Measurements from ENCODE around the gene TMEM39B. TPM values are rescaled to one million over a fixed set of nuclear protein-coding genes. Genes with fewer than 3 reads are reported as not detected.

TMEM39B gene
- total and polyA plus RNA-seq, 7 donors: 4.7 to 11.5 (median 7.2) TPM

- H3K36me3 ChIP-seq (ENCODE audit: insufficient read depth in 1 of 2, low read depth in 1 of 2): peaks cover 0 to 27% of the 10 kb centered on the region in 2 donors
- no peaks in the 10 kb centered on the region for H3K27me3 ChIP-seq (ENCODE audit: insufficient read depth in 3 of 3, low read length in 2 of 3)
- H3K4me3 ChIP-seq: no peak overlapping the region
- H3K27ac ChIP-seq: no peak overlapping the region
- peaks cover 11% of the 10 kb centered on the region for H3K4me1 ChIP-seq
- 89 to 93% (median 90%) methylated on average over 1 of the region's 1 CpG for WGBS, 3 donors
- H3K9me3 ChIP-seq: no peaks in the 10 kb centered on the region
- intact Hi-C loops (cut with DNase I): loop anchor here in 1 of 2 donors (5.0 kb wide), 1 partner anchor 77 kb away; no protein-coding TSS in a partner anchor
- DNase-seq: no peak
- ATAC-seq: no peak
- TF ChIP-seq CTCF (IDR thresholded peaks at IDR 0.05): no peak
These were observed 32.6 kb downstream of the TMEM39B start for GRCh38 chr1:32105338-32105737.

GRCh38 chr1:32106663-32107275 is 34.0 kb downstream of the TMEM39B start:
- ATAC-seq: no peak
- 89 to 92% (median 92%) methylated on average over 9 of the region's 9 CpGs for WGBS, 3 donors
- no peak for DNase-seq
- no peak for TF ChIP-seq CTCF (IDR thresholded peaks at IDR 0.05)
- Histone ChIP-seq H3K4me1 (peaks cover 25% of the 10 kb centered on the region), H3K4me3 (peak overlapping the region; percentile 99), H3K27me3 (ENCODE audit: insufficient read depth in 3 of 3, low read length in 2 of 3) (no peaks in the 10 kb centered on the region), H3K9me3 (no peaks in the 10 kb centered on the region), H3K36me3 (ENCODE audit: insufficient read depth in 1 of 2, low read depth in 1 of 2) (peaks cover 0 to 13% of the 10 kb centered on the region in 2 donors), H3K27ac (no peak overlapping the region)
- intact Hi-C loops (cut with DNase I): loop anchor here (2.0 to 5.0 kb wide), 2 partner anchors 34 to 76 kb away; partner anchors contain the start of gene TMEM39B (in 2 of the 2)

GRCh38 chr1:32107742-32108661 is 35.3 kb downstream of the TMEM39B start, which contains the start of gene KPNA6:
TSS of gene KPNA6 (plus strand) at chr1:32108056. CDS start at chr1:32108131, 75 bp downstream.
- Histone ChIP-seq H3K4me3 (peak within 1 kb of the TSS; percentile 99), H3K9me3 (no peaks in the 10 kb centered on the region), H3K27ac (peak within 1 kb of the TSS; percentile 94), H3K27me3 (ENCODE audit: insufficient read depth in 3 of 3, low read length in 2 of 3) (no peaks in the 10 kb centered on the region), H3K4me1 (peaks cover 28% of the 10 kb centered on the region), H3K36me3 (ENCODE audit: insufficient read depth in 1 of 2, low read depth in 1 of 2) (peaks cover 0 to under 1% of the 10 kb centered on the region in 2 donors)
- DNase-seq (peak; percentile 91 to 93), ATAC-seq (peak; percentile 91 to 92 (median 91))
- no peak for TF ChIP-seq CTCF (IDR thresholded peaks at IDR 0.05)
- WGBS, 3 donors: 0 to 1% (median 0%) methylated on average over 45 of the region's 45 CpGs
- intact Hi-C loops (cut with DNase I): loop anchor here (2.0 to 5.0 kb wide), 2 partner anchors 35 to 74 kb away; partner anchors contain the start of gene TMEM39B (in 2 of the 2)

- 72 to 93% (median 72%) methylated on average over 2 of the region's 2 CpGs for WGBS, 3 donors
- TF ChIP-seq CTCF (IDR thresholded peaks at IDR 0.05): no peak
- Histone ChIP-seq H3K27me3 (ENCODE audit: insufficient read depth in 3 of 3, low read length in 2 of 3) (no peaks in the 10 kb centered on the region), H3K36me3 (ENCODE audit: insufficient read depth in 1 of 2, low read depth in 1 of 2) (no peaks in the 10 kb centered on the region), H3K9me3 (no peaks in the 10 kb centered on the region), H3K27ac (no peak overlapping the region), H3K4me1 (peaks cover 31% of the 10 kb centered on the region), H3K4me3 (no peak overlapping the region)
- intact Hi-C loops (cut with DNase I): loop anchor here in 1 of 2 donors (5.0 kb wide), 1 partner anchor 46 kb away; no protein-coding TSS in a partner anchor
- no peak for ATAC-seq
- DNase-seq: no peak
These were observed 38.4 kb downstream of the TMEM39B start for GRCh38 chr1:32111040-32111623.
